Amniotic stem cell (primary cell): ENCODE results near the gene DDX54.
A peak's percentile ranks its signal among the peaks of the same experiment; 100 is the strongest.

Experiments
- DNase-seq: peaks from one replicate; lab custom pipeline; 2025; lab: John Stamatoyannopoulos, UW

Gene DDX54, protein sequence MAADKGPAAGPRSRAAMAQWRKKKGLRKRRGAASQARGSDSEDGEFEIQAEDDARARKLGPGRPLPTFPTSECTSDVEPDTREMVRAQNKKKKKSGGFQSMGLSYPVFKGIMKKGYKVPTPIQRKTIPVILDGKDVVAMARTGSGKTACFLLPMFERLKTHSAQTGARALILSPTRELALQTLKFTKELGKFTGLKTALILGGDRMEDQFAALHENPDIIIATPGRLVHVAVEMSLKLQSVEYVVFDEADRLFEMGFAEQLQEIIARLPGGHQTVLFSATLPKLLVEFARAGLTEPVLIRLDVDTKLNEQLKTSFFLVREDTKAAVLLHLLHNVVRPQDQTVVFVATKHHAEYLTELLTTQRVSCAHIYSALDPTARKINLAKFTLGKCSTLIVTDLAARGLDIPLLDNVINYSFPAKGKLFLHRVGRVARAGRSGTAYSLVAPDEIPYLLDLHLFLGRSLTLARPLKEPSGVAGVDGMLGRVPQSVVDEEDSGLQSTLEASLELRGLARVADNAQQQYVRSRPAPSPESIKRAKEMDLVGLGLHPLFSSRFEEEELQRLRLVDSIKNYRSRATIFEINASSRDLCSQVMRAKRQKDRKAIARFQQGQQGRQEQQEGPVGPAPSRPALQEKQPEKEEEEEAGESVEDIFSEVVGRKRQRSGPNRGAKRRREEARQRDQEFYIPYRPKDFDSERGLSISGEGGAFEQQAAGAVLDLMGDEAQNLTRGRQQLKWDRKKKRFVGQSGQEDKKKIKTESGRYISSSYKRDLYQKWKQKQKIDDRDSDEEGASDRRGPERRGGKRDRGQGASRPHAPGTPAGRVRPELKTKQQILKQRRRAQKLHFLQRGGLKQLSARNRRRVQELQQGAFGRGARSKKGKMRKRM

DNA sequence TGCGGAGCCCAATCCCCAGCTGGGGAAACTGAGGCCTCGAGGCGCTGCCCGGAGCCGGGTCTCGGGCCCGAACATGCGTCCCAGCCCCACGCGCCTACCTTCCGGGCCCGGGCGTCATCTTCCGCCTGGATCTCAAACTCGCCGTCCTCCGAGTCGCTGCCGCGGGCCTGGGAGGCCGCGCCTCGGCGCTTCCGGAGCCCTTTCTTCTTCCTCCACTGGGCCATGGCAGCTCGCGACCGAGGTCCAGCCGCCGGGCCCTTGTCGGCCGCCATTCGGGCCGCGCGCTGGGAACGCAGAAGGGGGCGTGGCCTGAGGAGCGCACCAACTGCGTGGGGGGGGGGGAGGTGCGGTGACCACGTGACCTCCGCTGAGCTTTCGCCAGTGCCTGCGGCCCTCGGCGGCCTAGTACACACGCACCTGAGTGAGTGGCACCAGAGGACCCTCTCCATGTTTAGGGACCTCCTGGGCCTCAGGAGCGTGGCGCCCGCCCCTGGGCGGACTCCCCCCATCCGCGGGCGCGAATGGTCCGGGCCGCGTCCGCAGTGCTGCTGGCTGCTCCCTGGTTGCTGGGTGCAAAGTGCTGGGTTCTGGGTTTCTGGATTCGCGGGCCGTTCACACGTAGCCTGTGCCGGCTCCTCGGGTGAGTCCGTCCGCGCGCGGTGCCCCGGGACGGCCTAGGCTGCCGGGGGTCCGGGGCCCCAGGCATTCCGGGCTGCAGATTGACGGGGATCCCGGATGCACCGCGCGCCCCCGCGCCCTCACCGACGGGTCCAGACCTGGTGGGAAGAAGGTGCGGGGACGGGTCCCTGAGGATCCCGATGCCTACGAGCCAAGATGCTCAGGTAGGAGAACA lies at the start of gene DDX54, which contains the start of gene RITA1:
Gene DDX54, minus strand, starts transcription at position 299 of the 853 bp plus-strand sequence. Its CDS starts 27 bp downstream, at position 272.
Gene RITA1, plus strand, starts transcription at position 542 of the 853 bp plus-strand sequence. CDS start 1,026 bp downstream, outside the sequence.
- DNase-seq, result peak; percentile 39

DNA sequence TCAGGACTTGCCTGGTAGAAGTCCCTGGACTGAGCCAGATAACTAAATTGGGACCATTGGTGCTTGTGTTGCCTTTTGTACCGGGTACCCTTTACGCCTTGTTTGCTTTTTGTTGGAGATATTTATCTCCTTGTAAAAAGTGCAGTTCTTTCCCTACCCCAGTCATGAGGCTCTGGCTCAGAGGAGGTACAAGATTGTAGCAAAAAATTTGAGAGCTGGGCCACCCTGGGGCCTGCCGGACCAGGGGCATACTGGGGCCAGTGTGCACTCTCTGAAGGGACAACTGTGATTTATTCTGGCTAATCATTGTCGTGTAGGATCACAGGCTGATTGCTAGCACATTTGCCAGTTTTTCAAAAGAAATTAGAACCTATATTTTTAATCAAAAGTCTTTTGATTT lies 49.2 kb upstream of the DDX54 start:
- no peak for DNase-seq

DNA sequence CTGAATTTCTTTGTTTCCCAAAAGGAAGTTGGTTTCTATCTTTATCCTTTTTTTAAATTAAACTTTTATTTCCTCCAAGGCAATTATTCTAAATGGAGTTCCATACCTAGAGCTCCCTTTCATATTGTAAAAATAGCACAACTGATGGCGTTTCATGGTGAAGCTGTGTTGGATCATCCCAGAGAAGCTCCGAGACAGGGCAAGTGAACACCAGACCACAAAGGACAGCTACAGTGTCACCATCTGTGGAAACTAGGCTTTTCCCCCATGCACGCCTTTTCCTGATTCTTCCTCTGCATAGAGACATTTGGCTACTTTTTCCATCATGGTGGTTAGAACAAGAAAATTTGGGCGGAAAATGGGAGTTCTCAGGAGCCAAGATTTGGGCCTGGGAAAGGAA lies 48.7 kb upstream of the DDX54 start:
- no peak for DNase-seq

DNA sequence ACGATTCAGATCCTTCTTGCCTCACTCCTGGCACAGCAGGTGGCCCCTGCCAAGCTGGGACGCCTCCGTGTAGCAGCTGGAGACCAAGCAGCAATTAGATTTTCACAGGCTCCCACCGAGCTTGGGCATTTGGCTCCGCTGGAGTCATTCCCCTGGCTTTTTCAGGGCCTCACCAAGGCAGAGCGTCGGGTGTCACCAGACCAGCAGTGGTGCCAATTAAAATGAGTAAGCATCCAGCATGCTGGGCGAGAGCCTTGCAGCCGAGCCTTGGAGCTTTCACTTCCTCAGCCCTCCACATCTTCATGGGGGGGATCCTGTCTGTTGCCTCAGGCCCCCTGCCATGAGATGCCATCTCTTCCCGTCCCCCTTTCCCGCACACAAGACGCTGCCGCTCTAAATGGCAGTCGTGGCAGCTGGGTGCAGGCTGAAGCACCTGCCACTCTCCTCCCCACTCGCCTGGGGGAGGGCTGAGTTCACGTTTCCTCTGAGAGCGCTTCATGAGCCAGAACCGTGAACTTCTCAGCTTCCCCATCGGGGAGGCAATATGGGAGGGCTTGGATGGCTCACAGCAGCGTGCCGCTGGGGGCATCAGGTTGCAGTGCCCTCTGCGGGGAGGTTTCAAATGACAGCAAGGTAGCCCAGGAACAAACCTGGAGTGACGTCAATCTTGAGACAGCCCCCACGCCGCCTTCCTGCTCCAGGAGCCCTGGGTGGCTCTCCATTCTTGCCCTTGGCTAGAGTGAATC lies 47.7 kb upstream of the DDX54 start:
- no peak for DNase-seq

DNA sequence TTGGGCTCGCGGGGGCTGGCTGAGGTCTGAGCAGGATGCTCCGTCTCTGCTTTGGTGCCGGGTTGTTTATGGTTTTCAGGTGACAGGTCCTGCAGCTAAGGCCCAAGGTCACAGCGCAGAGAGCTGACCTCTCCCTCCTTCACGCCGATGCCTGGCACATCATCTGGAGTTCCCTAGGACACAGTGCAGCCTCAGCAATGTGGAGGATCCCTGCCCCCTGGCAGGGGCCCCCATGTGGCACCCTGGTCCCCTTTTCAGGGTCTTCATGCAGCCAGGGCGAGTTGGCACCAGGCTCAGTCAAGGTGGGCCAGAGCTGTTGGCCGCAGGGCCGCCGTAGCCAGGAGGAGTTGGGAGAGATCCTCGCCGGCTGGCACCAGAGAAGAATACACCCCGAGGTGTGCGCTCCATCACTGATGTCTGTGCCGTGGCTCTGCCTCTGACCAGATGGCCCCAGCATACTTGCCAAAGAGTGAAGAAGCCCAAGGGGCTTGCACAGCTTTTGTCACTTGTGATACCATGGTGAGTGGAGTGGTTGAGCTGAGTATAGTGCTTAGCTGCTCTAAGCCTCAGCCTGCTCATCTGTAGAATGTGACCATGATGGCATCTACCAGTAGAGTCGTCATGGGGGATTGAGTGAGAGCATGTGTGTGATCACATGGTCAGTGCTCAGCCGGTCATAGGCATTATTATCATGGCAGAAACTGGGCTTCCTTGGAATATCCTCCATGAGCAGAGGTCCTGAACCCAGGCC lies 47.0 kb upstream of the DDX54 start:
- no peak for DNase-seq

DNA sequence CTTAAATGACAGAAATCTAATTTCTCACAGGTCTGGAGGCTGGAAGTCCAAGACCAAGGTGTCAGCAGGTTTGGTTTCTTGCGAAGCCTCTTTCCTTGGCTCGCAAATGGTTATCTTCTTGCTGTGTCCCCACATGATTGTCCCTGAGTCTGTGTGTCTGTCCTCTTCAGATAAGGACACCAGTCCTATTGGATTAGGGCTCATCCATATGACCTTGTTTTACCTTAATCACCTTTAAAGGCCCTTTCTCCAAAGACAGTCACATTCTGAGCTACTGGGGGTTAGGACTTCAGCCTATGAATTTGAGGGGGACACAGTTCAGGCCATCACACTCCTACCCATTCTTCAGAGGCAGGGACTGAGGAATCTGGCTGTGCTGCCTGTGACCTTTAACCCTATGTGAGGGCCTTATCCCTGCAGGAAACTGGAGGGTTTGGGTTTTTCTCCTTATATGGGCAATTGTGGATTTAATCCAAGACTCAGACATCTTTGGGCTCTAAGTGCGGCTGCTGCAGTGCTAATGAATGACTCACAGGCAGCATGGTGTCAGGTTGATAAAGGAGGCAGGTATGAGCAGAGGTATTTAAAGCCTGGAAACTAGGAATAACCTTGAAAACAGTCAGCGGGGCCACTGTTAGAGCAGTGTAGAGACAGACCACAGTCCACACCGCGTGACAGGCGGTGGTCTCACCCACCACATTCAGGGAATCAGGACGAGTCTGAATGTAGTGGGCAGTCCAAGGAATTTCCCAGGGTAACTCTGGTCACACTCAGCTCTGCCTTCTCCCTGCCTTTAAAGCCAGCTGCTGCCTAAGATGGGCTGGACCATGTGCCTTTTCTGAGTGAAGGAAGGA lies 46.2 kb upstream of the DDX54 start:
- DNase-seq, result no peak

DNA sequence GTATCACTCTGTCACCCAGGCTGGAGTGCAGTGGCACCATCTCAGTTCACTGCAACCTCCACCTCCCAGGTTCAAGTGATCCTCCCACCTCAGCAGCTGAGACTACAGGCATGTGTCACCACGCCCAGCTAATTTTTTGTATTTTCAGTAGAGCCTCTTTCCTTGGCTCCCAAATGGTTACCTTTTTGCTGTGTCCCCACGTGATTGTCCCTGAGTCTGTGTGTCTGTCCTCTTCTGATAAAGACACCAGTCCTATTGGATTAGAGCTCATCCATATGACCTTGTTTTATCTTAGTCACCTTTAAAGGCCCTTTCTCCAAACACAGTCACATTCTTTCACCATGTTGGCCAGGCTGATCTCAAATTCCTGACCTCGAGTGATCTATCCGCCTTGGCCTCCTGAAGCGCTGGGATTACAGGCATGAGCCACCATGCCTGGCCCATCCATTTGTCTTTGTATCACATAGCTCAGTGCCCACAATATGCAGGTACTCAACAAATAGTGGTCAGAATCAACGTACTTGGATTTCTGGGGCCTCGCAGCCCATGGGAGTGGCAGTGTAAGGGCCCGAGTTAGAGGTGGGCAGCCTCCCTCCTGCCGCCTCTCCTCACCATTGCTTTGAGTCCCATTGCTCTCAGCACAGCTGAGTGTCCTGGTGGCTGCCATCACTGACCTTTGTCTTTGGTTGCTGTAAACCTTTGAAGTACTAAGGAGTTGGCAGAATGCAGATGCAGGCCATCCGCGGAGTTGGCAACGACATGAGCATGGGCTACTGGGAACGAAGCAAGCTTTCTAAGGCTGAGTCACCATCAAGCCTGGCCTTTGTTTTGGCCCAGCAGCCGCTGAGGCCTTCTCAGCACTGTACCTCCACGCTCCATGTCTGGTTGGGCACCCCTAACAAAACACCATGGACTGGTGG lies 45.3 kb upstream of the DDX54 start:
- DNase-seq, result no peak

DNA sequence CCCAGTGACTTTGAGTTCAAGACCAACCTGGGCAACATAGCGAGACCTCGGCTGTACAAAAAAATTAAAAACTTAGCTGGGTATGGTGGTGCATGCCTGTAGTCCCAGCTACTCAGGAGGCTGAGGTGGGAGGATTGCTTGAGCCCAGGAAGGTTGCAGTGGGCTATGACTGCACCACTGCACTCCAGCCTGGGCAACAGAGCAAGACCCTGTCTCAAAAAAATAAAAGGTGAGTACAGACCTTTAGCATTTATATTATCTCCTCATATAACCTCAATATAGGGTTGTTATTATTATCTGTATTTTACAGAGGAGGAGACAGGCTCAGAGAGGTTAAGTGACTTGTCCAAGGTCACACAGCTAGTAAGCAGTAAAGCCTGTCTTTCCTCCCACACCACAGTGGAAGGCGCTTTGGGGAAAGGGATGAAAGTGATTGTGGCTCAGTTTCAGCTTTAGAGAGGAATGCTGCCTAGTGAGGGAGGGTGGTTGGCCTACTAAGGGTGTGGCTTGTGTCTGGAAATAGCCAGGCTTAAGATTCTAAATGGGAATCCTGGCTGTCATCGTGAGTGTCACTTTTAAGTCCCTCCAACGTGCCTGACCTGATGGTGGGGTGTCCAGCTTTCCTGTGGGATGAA lies 43.2 kb upstream of the DDX54 start:
- no peak for DNase-seq

DNA sequence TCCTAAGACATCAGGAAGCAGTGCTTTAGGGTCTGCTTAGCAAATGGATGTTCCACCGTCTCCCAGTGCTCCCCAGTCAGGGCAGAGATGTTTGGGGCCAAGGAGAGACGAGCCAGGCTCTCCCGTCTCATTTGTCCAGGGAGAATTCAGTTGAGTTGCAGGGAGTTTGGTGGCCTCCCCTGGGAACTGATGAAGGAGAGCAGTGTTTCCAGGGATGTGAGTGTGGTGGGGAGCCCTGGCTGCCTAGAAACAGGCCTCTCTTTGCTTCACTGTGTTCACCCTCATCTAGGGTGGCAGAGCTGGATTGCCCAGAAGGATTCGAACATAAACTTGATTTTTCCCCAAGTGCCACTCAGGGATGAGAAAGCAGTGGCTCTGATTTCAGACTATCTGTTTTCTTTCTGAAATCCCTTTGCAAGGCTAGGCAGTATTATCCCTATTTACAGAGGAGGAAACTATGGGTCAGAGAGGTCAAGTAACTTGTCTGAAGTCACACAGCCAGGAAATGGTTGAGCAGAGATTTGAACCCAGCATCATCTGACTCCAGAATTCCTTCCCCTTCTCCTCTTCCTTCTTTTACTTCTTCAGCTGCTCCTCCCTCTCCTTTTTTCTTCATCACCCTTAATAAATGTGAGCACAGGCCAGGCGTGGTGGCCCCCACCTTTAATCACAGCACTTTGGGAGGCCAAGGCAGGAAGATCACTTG lies 42.6 kb upstream of the DDX54 start:
- no peak for DNase-seq

DNA sequence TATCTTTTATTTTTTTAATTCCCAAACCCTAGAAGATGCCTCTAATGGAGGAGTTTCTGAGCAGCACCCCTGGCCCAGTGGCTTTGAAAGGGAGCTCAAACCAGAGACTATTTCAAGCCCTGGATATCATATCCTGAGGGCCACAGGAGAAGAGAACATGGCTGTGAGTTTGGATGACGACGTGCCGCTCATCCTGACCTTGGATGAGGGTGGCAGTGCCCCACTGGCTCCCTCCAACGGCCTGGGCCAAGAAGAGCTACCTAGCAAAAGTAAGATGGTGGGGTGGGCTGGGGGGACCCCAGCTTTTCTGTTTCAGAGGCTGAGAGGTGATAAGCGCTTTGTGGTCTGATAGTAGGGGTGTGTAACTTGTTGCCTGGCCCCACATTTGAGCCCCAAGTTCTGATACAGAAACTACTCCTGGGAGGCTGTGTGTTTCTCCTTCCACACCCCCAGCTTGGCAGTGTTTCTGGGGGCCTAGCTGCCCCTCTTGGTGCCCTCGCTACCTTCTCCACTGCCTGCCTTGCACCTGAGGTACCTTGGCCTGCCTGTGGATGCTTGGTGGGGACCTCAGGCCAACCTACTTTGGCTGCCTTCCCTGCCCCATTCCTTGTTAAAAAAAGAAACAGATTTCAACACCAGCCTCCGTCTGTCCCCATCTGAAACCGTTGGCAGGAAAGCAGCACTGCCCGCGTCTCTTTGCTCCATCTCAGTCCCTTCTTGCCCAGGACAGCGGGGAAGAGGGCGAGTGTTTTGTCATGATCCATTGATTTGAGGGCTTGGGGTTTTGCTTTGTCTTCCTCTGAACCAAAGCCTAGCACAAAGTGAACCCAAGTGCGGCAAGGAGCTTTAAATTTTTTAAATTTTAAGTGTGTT lies 41.7 kb upstream of the DDX54 start:
- no peak for DNase-seq

DNA sequence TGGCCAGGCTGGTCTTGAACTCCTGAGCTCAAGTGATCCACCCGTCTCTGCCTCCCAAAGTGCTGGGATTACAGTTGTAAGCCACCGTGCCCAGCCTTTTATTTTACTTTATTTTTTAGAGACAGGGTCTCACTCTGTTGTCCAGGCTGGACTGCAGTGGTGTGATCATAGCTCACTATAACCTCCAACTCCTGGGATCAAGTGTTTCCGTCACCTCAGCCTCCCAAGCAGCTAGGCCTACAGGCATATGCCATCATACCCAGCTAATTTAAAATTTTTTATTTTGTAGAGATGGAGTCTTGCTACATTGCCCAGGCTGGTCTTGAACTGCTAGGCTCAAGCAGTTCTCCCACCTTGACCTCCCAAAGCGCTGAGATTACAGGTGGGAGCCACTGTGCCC lies 39.7 kb upstream of the DDX54 start:
- no peak for DNase-seq

DNA sequence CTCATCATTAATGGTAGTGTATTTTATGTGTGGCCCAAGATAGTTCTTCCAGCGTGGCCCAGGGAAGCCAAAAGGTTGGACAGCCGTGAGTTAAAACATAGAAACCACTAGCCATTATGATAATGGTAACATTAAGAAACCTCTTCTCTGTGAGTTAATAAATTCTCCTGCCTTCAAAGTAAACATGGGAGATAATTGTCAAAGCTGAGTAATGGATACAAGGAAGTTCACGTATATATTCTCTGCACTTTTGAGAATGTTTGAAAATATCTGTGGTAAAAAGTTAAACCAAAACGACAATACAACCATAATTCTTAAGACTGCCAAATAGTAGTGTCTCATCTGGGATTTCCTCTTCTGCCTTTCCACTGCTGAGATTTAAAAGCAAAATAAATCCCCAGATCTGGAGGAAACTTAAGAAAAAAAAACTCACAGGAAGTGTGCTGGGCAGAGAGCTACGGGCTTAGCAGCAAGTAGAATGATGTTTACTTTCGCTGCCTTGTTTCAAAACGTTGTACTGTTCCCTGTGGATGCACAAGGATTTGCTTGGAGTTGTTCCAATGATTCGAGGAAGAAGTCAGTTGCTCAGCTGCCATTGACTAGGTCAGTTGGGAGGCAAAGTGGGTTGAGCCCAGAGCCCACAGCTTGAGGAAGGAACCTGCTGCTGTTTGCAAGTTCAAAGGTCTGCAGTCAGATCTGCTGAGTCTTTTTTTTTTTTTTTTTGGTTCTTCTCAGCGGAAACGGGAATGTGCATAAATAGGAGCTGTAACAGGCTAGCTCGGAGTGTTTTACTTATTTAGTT lies 37.7 kb upstream of the DDX54 start:
- DNase-seq, result peak; percentile 33

DNA sequence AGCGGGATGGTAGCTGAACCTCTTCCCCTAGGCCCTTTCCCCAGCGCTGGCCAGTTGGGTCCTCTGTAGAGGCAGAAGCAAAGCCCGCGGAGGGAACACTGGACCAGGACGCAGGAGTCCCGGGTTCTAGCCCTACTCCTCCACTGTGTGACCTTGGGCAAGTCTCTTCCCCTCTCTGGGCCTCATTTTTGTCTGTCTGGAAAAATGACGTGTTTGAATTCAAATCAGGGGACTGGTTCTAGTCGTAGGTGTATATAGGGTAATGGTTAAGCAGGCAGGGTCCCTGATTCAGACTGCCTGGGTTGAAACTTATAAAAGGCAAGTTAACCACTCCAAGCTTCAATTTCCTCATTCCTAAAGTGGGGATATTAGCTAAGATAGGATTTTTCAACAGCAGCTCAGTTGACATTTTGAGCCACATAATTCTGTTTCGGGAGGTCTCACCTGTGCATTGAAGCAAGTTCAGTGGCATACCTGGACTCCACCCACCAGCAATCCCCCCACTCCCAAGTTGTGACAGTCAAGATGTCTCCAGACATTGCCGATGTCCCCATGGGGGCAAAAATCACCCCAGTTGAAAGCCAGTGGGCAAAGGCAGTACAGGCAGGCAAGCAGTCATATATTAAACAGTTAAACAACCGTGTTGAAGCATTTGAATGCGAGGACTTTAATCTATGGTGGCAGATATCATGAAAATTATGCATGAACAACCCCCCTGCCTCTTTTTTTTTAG lies 36.9 kb upstream of the DDX54 start:
- no peak for DNase-seq

DNA sequence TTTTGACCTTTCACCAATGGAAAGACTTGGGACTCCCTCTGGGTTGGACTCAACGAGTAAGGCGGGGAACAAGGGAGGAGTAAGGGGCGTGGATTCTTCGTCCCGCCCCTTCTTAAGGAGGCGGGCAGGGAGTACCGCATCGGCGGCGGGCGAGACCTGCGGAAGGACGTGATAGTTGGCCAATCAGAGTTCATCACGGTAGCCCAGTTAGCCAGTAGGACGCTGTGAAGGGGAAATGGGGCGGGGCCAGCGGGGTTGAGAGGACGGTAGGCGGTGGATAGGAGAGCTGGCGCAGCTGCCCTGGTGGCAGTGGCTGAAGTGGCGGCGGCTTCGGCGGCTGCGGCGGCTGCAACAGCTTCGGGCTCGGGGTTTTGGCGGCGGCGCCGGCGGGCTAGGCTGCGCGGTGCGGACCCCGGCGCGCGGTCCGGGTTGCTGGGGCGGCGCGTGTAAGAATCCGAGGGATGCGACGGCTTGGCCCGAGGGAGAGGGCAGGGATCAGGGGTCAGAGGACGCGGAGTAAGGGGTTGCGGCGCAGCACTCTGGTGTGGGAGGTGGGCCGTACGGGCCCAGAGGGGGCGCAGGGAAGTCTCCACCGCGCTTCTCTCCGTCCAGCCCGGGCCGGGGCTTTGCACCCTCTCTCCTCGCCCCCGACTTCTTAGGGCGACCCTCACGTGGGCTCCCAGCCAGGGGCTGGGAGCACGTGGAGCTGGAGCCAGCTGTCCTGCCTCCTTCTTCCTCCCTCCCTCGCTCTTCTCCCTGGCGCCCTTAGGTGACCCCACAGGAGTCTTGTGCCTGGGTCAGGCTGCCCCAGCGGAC lies 36.1 kb upstream of the DDX54 start, which contains the start of gene TPCN1:
Gene TPCN1, plus strand, starts transcription at position 284 of the 816 bp plus-strand sequence. CDS start 5,389 bp downstream, outside the sequence.
- DNase-seq, result peak; percentile 99
